ENCODE data around the gene TRPC1.

TRPC1 gene

DNA sequence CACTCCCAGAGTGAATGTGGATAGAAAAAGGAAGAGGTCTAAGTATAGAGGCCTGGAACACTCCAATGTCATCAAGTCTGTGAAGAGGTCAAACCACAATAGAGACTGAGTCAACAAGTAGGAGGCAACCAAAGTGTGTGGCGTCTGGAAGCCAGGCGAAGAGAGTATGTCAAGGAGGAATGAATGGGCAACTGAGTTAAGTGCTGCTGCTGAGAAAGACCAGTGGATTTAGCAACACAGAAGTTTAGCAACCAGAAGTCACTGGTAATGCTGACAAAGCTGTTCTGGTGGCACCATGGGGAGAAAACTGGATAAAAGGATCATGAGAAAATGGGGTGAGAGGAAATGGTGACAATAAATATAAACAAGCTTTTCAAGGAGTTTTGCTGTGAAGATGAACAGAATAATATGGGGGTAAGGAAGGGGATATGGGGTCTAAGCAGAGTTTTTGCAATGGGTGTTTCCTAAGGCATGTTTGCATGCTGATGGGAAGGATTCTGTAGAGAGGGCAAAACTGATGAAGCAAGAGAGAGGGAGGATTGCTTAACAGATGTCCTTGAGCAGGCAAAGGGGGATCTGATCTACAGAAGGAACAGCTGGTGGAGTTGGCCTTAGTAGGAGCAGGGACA is 126.7 kb downstream of the TRPC1 start:
- Histone ChIP-seq H3K27me3 (ENCODE audit: insufficient read depth, low read length, poor library complexity, severe bottlenecking) (no peaks in the 10 kb centered on the region), H3K36me3 (ENCODE audit: insufficient read depth, low read length) (no peaks in the 10 kb centered on the region), H3K4me1 (ENCODE audit: insufficient read depth, low read length, poor library complexity, severe bottlenecking) (no peaks in the 10 kb centered on the region), H3K4me2 (ENCODE audit: low read depth, low read length, poor library complexity, severe bottlenecking) (no peak overlapping the region), H3K9ac (ENCODE audit: low read depth, low read length, poor library complexity, severe bottlenecking) (no peak overlapping the region), H2AFZ (ENCODE audit: low read length) (no peak overlapping the region), H3K9me2 (replicated peaks; ENCODE audit: low read depth, low read length) (no peaks in the 10 kb centered on the region), H4K20me1 (ENCODE audit: insufficient read depth, low read length, poor library complexity, severe bottlenecking) (no peaks in the 10 kb centered on the region), H3K4me3 (ENCODE audit: low read length, poor library complexity, severe bottlenecking) (no peak overlapping the region), H3K79me2 (ENCODE audit: insufficient read depth, low read length) (no peaks in the 10 kb centered on the region), H3F3A (ENCODE audit: low read depth) (no peaks in the 10 kb centered on the region), H3K9me3 (ENCODE audit: insufficient read depth, low read depth, low read length) (no peaks in the 10 kb centered on the region)
- TF ChIP-seq EZH2phosphoT487 (IDR thresholded peaks at IDR 0.05; ENCODE audit: borderline replicate concordance) = no peak

DNA sequence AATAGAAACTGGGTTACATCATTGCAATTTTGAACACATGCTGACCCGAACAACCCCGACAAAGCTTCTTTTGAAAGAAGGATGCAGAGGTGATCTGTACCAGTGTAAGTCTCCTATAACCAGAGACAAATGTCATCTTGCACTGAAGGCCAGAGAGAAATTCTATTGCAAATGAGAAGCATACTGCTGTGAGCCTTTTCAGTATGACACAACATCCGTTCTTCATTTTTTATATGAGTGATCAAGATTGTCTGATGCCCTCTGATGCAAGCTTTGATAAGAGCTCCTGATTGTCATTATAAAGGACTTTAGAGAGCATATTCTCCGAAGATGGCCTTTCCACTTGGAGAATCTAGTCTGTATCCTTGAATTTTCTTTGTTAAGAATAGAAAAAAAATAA is 128.2 kb downstream of the TRPC1 start:
- H3K9me2 ChIP-seq (replicated peaks; ENCODE audit: low read depth, low read length) = no peaks in the 10 kb centered on the region
- H3K79me2 ChIP-seq (ENCODE audit: insufficient read depth, low read length) = no peaks in the 10 kb centered on the region
- no peaks in the 10 kb centered on the region for H3K36me3 ChIP-seq (ENCODE audit: insufficient read depth, low read length)
- H4K20me1 ChIP-seq (ENCODE audit: insufficient read depth, low read length, poor library complexity, severe bottlenecking) = no peaks in the 10 kb centered on the region
- no peaks in the 10 kb centered on the region for H3F3A ChIP-seq (ENCODE audit: low read depth)
- H3K4me1 ChIP-seq (ENCODE audit: insufficient read depth, low read length, poor library complexity, severe bottlenecking) = no peaks in the 10 kb centered on the region
- no peaks in the 10 kb centered on the region for H3K9me3 ChIP-seq (ENCODE audit: insufficient read depth, low read depth, low read length)
- H3K9ac ChIP-seq (ENCODE audit: low read depth, low read length, poor library complexity, severe bottlenecking) = no peak overlapping the region
- H2AFZ ChIP-seq (ENCODE audit: low read length) = no peak overlapping the region
- TF ChIP-seq EZH2phosphoT487 (IDR thresholded peaks at IDR 0.05; ENCODE audit: borderline replicate concordance) = no peak
- TF ChIP-seq, protein P1, sequence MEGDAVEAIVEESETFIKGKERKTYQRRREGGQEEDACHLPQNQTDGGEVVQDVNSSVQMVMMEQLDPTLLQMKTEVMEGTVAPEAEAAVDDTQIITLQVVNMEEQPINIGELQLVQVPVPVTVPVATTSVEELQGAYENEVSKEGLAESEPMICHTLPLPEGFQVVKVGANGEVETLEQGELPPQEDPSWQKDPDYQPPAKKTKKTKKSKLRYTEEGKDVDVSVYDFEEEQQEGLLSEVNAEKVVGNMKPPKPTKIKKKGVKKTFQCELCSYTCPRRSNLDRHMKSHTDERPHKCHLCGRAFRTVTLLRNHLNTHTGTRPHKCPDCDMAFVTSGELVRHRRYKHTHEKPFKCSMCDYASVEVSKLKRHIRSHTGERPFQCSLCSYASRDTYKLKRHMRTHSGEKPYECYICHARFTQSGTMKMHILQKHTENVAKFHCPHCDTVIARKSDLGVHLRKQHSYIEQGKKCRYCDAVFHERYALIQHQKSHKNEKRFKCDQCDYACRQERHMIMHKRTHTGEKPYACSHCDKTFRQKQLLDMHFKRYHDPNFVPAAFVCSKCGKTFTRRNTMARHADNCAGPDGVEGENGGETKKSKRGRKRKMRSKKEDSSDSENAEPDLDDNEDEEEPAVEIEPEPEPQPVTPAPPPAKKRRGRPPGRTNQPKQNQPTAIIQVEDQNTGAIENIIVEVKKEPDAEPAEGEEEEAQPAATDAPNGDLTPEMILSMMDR (conservative IDR thresholded peaks at IDR 0.05; ENCODE audit: low read length) = no peak
- no peak overlapping the region for H3K4me3 ChIP-seq (ENCODE audit: low read length, poor library complexity, severe bottlenecking)
- no peak overlapping the region for H3K4me2 ChIP-seq (ENCODE audit: low read depth, low read length, poor library complexity, severe bottlenecking)
- no peaks in the 10 kb centered on the region for H3K27me3 ChIP-seq (ENCODE audit: insufficient read depth, low read length, poor library complexity, severe bottlenecking)

DNA sequence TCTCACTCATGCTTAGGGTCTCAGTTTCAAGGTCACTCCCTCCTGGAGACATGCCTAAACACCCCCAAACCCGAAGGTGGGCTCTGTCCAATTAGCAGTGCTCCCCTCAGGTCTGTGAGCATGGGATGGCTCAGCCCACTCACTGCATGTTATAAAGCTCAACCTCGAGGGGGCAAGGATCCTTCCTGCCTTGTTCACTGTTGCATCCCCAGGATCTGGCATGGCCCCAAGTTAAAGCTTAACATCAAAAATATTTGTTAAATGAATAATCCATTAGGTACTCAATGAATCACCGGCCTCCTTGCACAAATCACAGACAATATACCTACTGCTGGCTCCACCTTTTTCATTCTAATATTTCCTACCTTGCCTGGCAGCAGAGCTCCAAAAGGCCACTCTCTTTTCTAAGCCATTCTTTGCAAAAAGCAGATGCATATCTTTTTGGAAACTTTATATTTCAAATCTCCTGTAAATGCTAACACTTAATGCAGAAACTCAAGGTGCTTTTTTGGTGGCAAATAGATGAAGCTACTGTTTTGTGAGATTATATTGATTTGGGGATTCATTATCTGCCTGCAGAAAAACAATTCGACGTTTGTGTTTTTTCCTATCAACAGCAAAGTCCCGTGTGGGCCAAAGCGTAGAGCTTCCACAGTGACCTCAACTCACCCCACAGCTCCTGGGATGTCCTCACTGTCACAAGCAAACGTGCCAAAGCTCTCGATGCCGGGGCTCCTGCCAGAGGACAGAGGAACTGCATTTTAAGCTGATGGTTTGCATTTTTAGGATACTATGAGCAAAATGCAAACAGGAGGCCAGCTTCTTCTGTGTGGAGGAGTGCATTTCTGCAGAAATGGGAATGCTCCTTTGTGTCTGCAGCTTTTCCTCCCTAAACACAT is 129.7 kb downstream of the TRPC1 start:
- no peak for TF ChIP-seq EZH2phosphoT487 (IDR thresholded peaks at IDR 0.05; ENCODE audit: borderline replicate concordance)
- TF ChIP-seq, protein P1 (conservative IDR thresholded peaks at IDR 0.05; ENCODE audit: low read length) = no peak
- Histone ChIP-seq H3K79me2 (ENCODE audit: insufficient read depth, low read length) (no peaks in the 10 kb centered on the region), H3K36me3 (ENCODE audit: insufficient read depth, low read length) (no peaks in the 10 kb centered on the region), H3K27me3 (ENCODE audit: insufficient read depth, low read length, poor library complexity, severe bottlenecking) (no peaks in the 10 kb centered on the region), H4K20me1 (ENCODE audit: insufficient read depth, low read length, poor library complexity, severe bottlenecking) (no peaks in the 10 kb centered on the region), H3K9ac (ENCODE audit: low read depth, low read length, poor library complexity, severe bottlenecking) (no peak overlapping the region), H3K9me3 (ENCODE audit: insufficient read depth, low read depth, low read length) (no peaks in the 10 kb centered on the region), H3F3A (ENCODE audit: low read depth) (no peaks in the 10 kb centered on the region), H3K4me2 (ENCODE audit: low read depth, low read length, poor library complexity, severe bottlenecking) (no peak overlapping the region), H2AFZ (ENCODE audit: low read length) (no peak overlapping the region), H3K4me3 (ENCODE audit: low read length, poor library complexity, severe bottlenecking) (no peak overlapping the region), H3K4me1 (ENCODE audit: insufficient read depth, low read length, poor library complexity, severe bottlenecking) (no peaks in the 10 kb centered on the region), H3K9me2 (replicated peaks; ENCODE audit: low read depth, low read length) (no peaks in the 10 kb centered on the region)

All from Loucy (cell line).